Measurements from ENCODE around the gene HDAC4. TPM values are rescaled to one million over a fixed set of nuclear protein-coding genes. Genes with fewer than 3 reads are reported as not detected.

Gene HDAC4
- total and polyA plus RNA-seq, 9 of the 15 experiments (the other 6 are each of a cell fraction or from before 2014, with no cell fraction given), result 0.11 to 20.2 (median 4.0) TPM

DNA sequence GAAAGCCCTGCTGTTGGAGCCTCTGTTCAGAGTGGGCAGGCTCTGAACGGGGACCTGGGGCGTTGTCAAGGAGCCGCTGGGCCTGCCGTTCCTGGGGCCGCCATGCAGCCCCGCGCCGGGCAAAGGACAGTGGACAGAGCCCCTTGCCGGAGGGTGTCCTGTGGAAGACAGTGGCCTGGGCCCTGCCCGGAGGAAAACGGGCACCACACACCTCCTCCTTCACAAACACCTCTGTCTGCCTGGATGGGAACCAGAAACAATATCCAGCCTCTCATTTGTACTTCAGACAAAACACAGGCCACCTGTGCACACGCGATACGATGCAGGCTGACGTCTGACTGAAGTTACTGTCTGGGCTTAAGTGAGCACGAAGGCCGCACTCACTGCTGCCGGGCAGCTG lies 319.2 kb downstream of the HDAC4 start (continued):
- no peak for TF ChIP-seq SAP30 (IDR thresholded peaks at IDR 0.05; ENCODE audit: borderline replicate concordance, insufficient read depth, low read depth, low read length, poor library complexity, severe bottlenecking)
- TF ChIP-seq SFPQ (IDR thresholded peaks at IDR 0.05; ENCODE audit: low read depth, low read length), result no peak

GRCh38 chr2:239081046-239081445 lies 319.8 kb downstream of the HDAC4 start:
- intact Hi-C loops (cut with micrococcal nuclease) (no loop called here), in situ Hi-C loops (cut with MboI) (no loop called here)
- Histone ChIP-seq H3K79me2 (ENCODE audit: control insufficient read depth, insufficient read depth, low read length) (no peaks in the 10 kb centered on the region), H3K4me1 (replicated peaks in 1 of 2; ENCODE audit: control insufficient read depth in 2 of 2, insufficient read depth in 2 of 2, low read length in 2 of 2) (peaks cover 0 to 7% of the 10 kb centered on the region in 2 experiments; a peak in 2 of 5 replicates), H3K27me3 (ENCODE audit: control insufficient read depth in 2 of 2, insufficient read depth in 2 of 2, low read length in 2 of 2) (no peaks in the 10 kb centered on the region), H3K9me1 (ENCODE audit: control insufficient read depth, insufficient read depth, low read length) (no peaks in the 10 kb centered on the region), H3K36me3 (ENCODE audit: control insufficient read depth, insufficient read depth, low read length) (0 out of 3 replicates have a peak, but pooled peaks cover 2% of the 10 kb centered on the region), H3K4me2 (ENCODE audit: insufficient read depth, low read length) (no peak overlapping the region), H3K27ac (ENCODE audit: extremely low read depth, low read depth, low read length) (no peak overlapping the region), H4K20me1 (replicated peaks; ENCODE audit: control insufficient read depth, insufficient read depth, low read length) (no peaks in the 10 kb centered on the region), H3K9ac (ENCODE audit: insufficient read depth in 1 of 2, low read depth in 2 of 2, low read length in 2 of 2) (no peak overlapping the region), H3K4me3 (no peak overlapping the region), H2AFZ (ENCODE audit: low read depth, low read length) (no peak overlapping the region), H3K9me3 (replicated peaks; ENCODE audit: control insufficient read depth, insufficient read depth, low read depth, low read length) (no peaks in the 10 kb centered on the region)
- 94% methylated on average over 7 of the region's 19 CpGs for whole genome bisulfite sequencing (ENCODE audit: insufficient coverage, low coverage, missing lambda C conversion rate)
- no TSS peak for BruUV-seq (replicated peaks)
- CTCF ChIA-PET (ENCODE audit: low intra/inter-chr PET ratio), result no interaction called here
- DNase-seq (ENCODE audit: extremely low read depth in 1 of 4, low spot score in 3 of 4), result no peak
- POLR2A ChIA-PET, result no interaction called here
- no peak for FAIRE-seq
- no peak for ATAC-seq
- TF ChIP-seq ZNF780A (CRISPR knock-in tag; IDR thresholded peaks at IDR 0.05) (no peak), MYNN (IDR thresholded peaks at IDR 0.05) (no peak), MYNN (CRISPR knock-in tag; IDR thresholded peaks at IDR 0.05) (no peak), RBM25 (IDR thresholded peaks at IDR 0.05; ENCODE audit: low read depth, low read length, severe bottlenecking) (no peak), ZZZ3 (IDR thresholded peaks at IDR 0.05) (no peak), HDGF (IDR thresholded peaks at IDR 0.05) (no peak), HMBOX1 (IDR thresholded peaks at IDR 0.05) (no peak), ELF4 (CRISPR knock-in tag; IDR thresholded peaks at IDR 0.05) (no peak), FUS (optimal IDR thresholded peaks at IDR 0.05; ENCODE audit: low read depth, low read length) (no peak), C11orf30 (IDR thresholded peaks at IDR 0.05; ENCODE audit: low read depth) (no peak), STAG1 (CRISPR knock-in tag; IDR thresholded peaks at IDR 0.05; ENCODE audit: borderline replicate concordance) (no peak), DIDO1 (tag; IDR thresholded peaks at IDR 0.05; ENCODE audit: low read depth) (no peak)
